ENCODE results near the gene WLS.
A peak's percentile ranks its signal among the peaks of the same experiment; 100 is the strongest.

Gene WLS

DNA sequence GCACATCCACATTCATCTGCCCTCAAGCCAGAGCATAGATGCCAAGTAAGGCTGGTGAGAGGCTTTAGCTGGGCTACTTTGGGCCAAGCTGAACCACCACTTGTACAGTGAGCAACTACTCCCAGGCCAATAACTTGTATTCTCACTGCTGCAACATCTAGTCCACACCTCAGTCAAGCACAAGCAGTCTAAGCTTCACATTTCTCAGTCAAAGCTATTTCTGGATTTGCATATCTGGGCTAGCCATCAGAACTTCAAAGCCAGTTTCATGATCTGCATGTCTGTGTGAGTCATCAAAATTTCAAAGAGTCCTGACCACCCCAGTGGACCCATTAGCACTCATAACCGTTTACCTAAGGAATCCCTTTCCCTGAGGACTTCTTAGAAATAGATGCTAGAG lies 104.2 kb downstream of the WLS start:
- TF ChIP-seq, protein P1, sequence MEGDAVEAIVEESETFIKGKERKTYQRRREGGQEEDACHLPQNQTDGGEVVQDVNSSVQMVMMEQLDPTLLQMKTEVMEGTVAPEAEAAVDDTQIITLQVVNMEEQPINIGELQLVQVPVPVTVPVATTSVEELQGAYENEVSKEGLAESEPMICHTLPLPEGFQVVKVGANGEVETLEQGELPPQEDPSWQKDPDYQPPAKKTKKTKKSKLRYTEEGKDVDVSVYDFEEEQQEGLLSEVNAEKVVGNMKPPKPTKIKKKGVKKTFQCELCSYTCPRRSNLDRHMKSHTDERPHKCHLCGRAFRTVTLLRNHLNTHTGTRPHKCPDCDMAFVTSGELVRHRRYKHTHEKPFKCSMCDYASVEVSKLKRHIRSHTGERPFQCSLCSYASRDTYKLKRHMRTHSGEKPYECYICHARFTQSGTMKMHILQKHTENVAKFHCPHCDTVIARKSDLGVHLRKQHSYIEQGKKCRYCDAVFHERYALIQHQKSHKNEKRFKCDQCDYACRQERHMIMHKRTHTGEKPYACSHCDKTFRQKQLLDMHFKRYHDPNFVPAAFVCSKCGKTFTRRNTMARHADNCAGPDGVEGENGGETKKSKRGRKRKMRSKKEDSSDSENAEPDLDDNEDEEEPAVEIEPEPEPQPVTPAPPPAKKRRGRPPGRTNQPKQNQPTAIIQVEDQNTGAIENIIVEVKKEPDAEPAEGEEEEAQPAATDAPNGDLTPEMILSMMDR (conservative IDR thresholded peaks at IDR 0.05) = no peak
- no peak overlapping the region for H3K27ac ChIP-seq

DNA sequence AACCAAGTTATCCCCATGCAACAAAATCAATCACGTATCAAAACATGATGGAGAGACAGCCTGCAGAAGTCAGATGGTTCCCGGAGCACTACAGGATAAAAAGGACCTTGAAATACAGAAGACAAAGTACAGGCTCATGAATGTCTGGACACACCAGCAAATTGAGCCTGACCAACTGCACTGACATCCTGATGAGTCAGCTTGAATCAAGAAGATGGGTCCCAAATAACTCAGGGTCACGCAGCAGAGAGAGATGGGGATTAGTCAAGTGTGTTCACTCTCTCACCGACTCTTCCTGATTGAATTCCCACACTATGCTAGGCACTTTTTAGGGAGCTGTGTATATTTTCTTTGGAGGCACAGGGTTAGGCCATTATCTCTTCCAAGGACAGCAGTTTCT lies 110.8 kb downstream of the WLS start:
- TF ChIP-seq, protein P1 (conservative IDR thresholded peaks at IDR 0.05) = no peak
- no peak overlapping the region for H3K27ac ChIP-seq

DNA sequence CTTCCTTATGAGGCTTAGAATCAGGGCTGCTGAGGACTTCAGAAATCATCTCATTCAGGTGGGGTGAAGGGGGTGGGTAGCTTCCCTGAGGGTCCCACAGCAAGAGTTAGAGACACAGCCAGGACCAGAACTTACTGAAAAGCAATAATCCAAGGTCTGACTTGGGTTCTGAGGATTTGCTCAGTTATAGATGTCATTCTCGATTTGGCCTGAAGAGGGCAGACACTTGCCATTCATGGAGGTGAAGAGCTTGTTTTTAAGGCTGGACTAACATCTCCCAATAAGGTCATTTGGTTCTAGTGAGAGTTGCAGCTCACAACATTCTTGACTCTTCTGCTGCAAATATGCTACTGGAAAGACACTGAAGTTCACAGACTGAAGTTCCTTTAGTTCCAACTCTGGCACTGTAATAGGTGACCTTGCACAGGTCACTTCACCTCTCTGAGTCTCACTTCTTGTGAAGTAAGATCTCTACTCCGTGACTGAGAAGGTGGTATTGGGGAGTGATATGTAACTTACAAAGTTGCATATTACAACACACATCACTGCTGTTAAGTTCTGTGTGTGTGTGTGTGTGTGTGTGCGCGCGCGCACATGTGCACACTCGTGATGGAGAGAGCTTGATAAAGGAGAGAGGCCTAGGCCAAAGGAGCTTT lies 112.1 kb downstream of the WLS start:
- H3K27ac ChIP-seq = no peak overlapping the region
- TF ChIP-seq, protein P1 (conservative IDR thresholded peaks at IDR 0.05) = peak; percentile 82

DNA sequence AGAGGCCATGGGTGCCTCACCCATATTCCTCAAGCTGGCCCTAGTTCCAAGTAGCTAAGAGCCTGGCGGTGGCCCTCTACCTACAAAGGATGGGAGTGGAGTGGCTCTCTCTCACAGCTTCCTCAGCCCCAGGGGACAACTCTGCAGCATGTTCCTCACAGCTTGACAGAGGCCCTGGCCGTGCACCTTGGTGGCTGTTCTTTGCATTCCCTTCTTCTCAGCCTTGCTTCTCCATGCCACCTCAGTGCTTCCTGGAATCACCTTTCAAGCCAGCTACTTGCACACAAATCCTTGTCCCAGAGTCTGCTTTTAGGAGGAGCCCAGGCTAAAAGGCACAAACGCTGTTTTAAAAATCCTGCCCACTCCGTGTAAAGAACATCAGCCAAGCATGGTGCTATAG lies 112.9 kb downstream of the WLS start:
- TF ChIP-seq, protein P1 (conservative IDR thresholded peaks at IDR 0.05) = no peak
- H3K27ac ChIP-seq = no peak overlapping the region

DNA sequence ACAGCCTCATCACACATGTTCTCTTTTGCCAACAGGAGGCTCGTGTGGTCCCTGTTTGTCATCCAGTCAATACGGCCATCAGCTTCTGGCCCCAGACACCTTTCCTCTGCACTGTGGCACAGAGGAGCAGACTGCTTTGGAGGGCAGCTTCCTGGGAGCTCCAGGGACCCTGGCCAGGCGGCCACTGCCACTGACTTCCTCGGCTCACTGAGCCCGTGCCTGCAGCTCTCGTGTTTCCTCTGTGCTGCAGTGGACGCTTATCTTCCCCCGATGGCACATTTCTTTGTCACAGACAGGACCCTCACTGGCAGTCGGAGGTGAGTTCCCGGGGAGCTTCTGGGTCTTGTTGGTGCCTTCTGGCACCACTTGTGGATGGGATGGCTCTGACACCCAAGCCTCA lies 114.9 kb downstream of the WLS start:
- H3K27ac ChIP-seq = no peak overlapping the region
- TF ChIP-seq, protein P1 (conservative IDR thresholded peaks at IDR 0.05) = no peak

DNA sequence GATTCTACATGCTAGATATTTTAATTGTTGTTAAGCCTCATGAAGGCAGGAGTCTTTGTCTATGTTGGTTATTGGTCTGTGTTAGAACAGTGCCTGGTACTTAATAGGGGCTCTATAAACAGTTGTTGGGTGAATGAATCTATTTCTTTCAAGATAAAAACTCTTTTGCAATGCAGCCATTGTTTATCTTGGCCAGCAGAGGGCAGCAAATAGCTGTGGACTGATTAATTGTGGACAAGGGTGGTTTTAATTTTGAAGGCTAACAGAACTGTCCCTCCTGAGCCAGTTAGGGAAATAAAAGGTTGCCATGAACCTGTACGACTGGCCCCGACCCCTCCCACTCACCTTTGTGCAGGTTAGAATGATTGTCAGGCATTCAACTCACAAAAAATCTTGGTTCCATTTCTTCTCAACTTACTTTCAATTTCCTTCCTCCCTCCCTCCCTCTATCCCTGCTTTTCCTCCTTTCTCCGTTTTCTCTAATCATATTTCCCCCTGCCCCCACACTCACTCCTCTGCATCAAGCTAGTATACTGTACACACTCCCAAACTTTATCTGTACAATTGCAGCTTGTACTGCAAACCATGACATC lies 115.6 kb downstream of the WLS start:
- TF ChIP-seq, protein P1 (conservative IDR thresholded peaks at IDR 0.05) = peak; percentile 88

DNA sequence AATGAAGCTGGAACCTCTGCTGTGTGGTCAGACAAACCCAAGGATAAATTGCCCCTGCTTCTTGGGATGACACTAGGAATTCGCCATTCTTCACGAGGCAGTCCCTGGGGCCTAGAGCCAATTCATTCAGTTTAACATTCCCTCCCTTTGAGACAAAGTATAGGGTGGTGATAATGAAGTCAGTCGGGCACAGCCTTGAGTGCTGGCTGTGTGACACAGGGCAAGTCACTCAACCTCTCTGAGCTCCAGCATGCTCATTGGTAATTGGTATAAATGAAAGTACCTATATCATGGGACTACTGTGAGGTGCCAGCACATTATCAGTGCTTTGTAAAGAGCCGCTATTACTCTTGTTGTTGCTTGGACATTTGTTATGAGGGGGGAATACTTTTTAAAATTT lies 117.0 kb downstream of the WLS start:
- H3K27ac ChIP-seq = no peak overlapping the region
- TF ChIP-seq, protein P1 (conservative IDR thresholded peaks at IDR 0.05) = no peak

More for the DNA sequence above, 115.6 kb downstream of the WLS start:
- H3K27ac ChIP-seq = no peak overlapping the region
